Effector CD4-positive, alpha-beta T cell (primary cell): ENCODE measurements around the gene KDM2B.
"Not testable (repeated sequence)": the region's sequence is repeated elsewhere in the genome, so short reads cannot be mapped to it uniquely, and the experiment has no call there.

Source experiments
- DNase-seq: peaks from one replicate; pipeline ENCODE4 v3.0.0-alpha.2; 2020
- total RNA-seq: gene quantifications from one replicate; lab custom pipeline; 2026; lab: John Stamatoyannopoulos, UW

KDM2B gene
- total RNA-seq, result 134 reads per million, percentile 87 among the genes with 10 or more reads in this experiment

GRCh38 chr12:121580959-121581685 is at the start of gene KDM2B:
TSS of gene KDM2B (minus strand) at chr12:121581023. CDS start at chr12:121580911, 112 bp downstream.
- DNase-seq, result no peak

GRCh38 chr12:121628536-121628935 is 47.7 kb upstream of the KDM2B start:
- DNase-seq, result no peak

DNA sequence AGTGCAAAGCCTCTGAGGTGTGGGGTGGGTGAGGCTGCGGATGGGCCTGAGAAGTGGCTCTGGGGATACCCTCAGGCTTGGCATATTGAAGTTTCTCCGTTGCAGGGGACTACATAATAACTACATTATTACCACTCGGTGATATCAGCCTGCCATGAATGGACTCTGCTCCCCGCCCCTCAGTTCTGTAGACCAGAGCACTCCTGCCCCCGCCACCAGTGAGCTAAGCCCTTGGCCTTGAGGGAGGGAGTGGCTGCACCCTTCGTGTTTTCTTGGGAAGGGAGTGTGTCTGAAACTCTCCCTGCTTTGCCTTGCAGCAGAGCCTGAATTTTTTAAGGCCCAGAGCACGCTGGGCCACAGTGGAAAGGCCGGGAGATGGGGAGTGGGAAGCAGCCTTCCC is 47.2 kb upstream of the KDM2B start:
- DNase-seq, result no peak

- peak; percentile 81 for DNase-seq
Measured at GRCh38 chr12:121626853-121627640, 46.2 kb upstream of the KDM2B start.

DNA sequence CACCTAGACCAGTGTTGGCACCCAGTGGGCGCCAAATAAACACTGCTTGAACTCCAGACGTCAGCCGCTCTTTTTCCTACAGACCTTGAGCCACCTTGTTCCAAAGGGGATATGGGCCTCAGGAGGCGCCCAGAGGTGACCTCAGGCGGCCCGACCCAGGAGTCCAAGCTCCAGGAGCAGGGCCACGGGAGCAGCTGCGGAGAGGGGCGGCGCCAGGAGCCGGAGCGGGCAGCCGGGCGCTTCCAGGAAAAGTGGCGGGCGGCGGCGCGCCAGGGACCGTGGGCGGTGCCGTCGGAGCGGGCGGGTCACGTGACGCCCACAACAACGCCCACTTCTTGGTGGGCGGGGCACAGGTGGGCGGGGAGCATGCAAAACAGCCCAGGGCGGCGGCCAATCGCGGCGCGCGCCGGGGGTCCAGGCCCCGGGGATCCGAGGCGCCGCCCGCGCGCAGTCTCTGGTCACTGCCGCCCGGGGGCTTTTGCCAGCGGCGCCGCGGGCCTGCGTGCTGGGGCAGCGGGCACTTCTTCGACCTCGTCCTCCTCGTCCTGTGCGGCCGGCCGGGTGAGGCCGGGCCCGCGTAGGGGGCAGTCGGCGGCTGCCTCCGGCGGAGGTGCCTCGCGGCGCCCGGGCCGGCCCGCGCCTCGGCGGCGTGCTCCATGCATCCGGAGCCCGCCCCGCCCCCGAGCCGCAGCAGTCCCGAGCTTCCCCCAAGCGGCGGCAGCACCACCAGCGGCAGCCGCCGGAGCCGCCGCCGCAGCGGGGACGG is 45.4 kb upstream of the KDM2B start, which contains the start of gene ORAI1:
Gene ORAI1, plus strand, starts transcription at position 444 of the 766 bp plus-strand sequence.
- DNase-seq, result peak; percentile 94

DNA sequence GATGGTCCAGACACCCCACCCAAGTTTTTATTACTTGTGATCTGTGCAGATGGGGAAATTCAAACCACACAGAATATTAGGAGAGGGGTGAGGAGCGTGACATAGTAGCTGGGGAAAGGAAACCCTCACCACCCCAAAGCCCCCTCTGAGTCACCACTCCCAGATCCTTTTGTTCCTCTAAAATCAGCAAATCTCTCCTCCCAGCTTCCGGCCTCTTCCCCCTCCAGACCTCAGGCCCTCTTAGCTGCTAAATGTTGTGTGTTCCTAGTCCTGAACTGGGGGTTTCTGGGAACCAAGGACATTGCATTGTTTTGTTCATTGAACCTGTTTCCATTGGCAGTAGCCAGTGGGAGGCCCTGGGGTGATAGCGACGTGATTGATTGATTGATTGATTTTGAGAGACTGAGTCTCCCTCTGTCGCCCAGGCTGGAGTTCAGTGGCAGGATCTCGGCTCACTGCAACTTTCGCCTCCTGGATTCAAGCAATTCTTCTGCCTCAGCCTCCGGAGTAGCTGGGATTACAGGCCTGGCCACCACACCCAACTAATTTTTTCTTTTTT is 39.6 kb upstream of the KDM2B start:
- no peak for DNase-seq

- DNase-seq, result no peak
Measured at GRCh38 chr12:121618659-121619233, 37.9 kb upstream of the KDM2B start.

DNA sequence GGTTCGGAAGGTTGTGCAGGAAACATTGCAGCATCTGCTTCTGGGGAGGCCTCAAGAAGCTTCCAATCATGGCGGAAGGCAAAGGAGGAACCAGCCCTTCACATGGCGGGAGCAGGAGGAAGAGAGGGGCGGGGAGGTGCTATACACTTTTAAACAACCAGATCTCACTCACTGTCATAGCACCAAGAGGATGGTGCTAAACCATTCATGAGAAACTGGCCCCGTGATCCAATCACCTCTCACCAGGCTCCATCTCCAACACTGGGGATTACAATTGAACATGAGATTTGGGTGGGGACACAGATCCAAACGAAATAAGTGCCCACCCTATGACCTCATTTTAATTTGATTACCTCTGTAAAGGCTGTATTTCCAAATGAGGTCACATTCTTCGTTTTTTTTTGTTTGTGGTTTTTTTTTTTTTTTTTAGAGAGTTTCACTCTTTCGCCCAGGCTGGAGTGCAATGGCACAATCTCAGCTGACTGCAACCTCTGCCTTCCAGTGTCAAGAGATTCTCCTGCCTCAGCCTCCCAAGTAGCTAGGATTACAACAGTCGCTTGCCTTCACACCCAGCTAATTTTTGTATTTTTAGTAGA is 34.1 kb upstream of the KDM2B start:
- no peak for DNase-seq

GRCh38 chr12:121613462-121613861 is 32.6 kb upstream of the KDM2B start:
- DNase-seq, result no peak

GRCh38 chr12:121611306-121611705 is 30.5 kb upstream of the KDM2B start:
- no peak for DNase-seq

- no peak for DNase-seq
Measured at GRCh38 chr12:121610239-121611149, 29.7 kb upstream of the KDM2B start.

GRCh38 chr12:121608301-121608700 is 27.5 kb upstream of the KDM2B start:
- no peak for DNase-seq

- DNase-seq, result no peak
Measured at GRCh38 chr12:121603581-121603980, 22.8 kb upstream of the KDM2B start.

DNA sequence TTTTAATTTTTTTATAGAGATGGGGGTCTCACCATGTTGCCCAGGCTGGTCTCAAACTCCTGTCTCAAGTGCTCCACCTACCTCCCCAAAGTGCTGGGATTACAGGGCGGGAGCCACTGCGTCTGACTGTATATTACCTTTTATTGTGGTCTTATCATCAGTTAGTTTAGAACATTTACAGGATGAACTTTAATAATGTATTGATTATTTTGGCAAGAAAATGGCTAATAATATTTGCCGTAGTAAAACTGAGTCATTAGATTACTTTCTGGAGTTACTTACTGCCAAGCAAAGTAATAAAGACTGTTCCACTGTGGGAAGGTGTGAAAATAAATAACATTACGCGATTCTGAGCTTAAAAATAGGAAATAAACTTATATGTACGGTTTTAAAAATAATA is 21.9 kb upstream of the KDM2B start:
- no peak for DNase-seq

DNA sequence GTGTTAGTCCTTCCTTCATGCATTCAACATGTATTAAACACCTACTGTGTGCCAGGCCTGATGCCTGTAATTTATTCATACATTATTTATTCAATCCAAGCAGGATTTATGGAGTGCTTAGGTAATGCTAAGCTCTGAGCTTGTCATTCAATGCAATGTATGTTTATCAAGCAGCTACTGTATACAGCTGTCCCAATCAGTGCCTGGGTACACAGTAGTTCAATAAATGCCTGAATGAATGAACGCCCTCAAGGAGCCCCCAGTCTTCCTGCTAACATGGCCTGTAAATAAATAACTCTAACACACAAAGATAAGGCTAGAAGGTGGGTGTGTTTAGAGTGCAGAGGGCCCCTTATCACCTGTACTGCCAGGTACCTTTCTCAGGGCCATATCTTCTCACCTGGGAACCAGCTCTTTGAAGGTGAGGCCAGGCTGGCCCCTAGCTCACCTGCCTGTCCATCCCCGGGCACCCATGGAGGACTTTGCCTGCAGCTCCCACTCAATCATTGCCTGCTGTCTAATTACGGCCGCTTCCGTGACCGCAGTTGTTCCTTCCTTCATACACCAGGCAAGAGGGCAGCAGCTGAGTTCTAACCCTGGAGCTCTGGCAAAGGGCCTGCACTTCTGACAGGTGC is 20.0 kb upstream of the KDM2B start:
- DNase-seq, result no peak

DNA sequence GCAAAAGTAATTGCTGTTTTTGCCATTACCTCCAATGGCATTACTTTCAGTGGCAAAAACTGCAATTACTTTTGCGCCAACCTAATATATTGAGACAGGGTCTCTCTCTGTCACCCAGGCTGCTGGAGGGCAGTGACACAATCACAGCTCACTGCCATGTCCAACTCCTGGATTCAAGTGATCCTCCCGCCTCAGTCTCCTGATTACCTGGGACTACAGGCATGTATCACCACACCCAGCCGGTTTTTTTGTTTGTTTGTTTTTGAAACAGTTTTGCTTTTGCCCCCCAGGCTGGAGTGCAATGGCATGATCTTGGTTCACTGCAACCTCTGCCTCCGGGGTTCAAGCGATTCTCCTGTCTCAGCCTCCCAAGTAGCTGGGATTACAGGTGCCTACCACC is 15.7 kb upstream of the KDM2B start:
- DNase-seq, result no peak

DNA sequence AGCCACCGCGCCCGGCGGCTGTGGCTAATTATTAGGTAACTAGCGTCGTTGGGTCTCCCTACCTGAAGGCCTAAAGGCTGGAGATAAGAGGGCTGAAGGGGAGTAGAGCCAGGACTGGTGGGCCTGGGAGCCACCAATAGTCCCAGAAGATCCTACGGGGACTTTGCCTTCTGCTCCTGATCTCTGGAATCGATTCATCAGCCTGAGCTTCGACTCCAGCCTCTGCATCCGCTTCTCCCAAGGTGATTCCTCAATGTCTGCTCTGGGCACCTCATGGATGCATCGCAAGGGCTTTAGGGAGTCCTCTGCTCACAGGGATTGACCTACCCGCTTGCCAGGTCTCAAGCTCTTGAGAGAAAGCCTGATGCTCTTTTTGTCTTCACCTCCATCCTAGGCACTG is 14.7 kb upstream of the KDM2B start:
- no peak for DNase-seq

GRCh38 chr12:121592320-121592719 is 11.5 kb upstream of the KDM2B start:
- DNase-seq, result no peak

DNA sequence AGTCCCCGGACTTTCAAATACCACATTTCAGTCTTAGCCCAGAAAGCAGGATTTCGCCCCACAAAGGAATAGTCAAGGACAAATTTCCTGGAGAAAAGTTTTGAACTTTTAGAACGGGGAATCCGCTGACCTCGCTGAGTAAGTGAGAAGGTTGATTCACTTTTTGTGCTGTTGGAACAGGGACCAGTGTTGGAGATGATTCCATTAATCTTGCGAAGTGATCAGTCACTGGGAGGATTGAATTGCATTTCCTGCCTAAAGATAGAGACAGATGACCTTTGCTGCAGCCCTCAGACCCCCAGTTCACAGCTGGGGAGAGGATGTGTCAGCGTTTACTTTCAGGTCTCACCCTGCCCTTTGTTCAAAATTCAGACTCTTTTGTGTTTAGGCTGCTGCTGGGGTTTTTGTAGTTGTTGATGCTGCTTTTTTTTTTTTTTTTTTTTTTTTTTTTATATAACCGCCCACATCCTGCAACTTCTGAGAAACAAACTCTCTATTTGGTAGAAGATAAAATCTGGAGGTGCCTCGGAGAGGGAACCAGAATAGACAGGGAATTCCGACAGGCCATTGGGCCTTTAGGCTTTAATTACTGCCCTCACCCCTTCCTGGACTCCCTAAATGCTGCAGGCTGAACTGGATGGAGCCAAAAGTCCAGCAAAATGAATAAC is 9.8 kb upstream of the KDM2B start:
- DNase-seq, result peak; percentile 58

DNA sequence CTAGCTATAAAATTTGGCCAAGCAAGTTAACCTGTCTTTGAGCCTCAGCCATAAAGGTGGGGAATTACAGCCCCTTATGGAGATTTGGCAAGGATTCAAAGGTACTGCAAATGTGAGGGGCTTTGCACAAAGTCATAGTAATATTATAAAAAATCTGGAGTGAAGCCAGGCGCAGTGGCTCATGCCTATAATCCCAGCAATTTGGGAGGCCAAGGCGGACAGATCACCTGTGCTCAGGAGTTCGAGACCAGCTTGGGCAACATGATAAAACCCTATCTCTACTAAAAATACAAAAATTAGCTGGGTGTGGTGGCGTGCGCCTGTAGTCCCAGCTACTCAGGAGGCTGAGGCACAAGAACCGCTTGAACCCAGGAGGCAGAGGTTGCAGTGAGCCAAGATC is 4.1 kb upstream of the KDM2B start:
- DNase-seq, result not testable (repeated sequence)
